Astrocyte of the cerebellum (primary cell): ENCODE measurements around the gene BDH1.
"Not testable (repeated sequence)": the region's sequence is repeated elsewhere in the genome, so short reads cannot be mapped to it uniquely, and the experiment has no call there.

Experiments
- DNase-seq: peaks from one replicate; pipeline ENCODE4 v3.0.0-alpha.2; 2011; ENCODE audit warnings: low read depth
- H3K4me3 ChIP-seq: 2 replicates; pipeline ENCODE4 v1.5.1; 2011; ENCODE audit warnings: mild to moderate bottlenecking, low read depth, low read length, moderate library complexity
- CTCF ChIP-seq: IDR thresholded peaks from 2 replicates; pipeline ENCODE4 v1.5.1; 2012; ENCODE audit warnings: low read length, low read depth, moderate library complexity, mild to moderate bottlenecking; ENCODE audit errors: missing control alignments
- in situ Hi-C: cut with HindIII; loops from 2 replicates; pipeline ENCODE4 v1.10.0; 2017; ENCODE audit warnings: low sequenced_read_pairs

Gene BDH1

GRCh38 chr3:197520311-197521276 lies 35.2 kb downstream of the BDH1 start:
- no peak overlapping the region for H3K4me3 ChIP-seq
- in situ Hi-C loops = no loop called here
- no peak for DNase-seq
- TF ChIP-seq CTCF = no peak

DNA sequence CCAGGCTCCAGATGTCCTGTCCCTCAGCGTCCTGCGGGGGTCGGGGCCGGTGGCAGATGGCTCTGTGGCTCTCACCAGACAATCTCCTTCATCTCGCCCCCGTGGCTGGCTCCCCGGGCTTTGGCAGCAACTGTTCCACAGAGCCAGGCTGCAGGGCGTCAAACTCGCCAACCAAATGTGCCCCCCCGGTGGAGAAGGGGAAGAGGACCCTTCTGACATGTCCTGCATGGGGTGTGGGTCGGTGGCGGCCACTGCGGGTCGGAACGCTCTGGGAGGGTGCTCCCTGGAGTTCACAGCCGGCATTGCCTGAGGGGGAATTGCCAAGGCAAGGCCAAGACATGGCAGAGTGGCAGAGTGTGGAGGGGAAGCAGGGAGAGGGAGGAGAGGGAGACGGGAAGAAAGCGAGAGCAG lies 36.0 kb downstream of the BDH1 start:
- no peak overlapping the region for H3K4me3 ChIP-seq
- no peak for DNase-seq
- TF ChIP-seq CTCF = peak; percentile 19
- in situ Hi-C loops = loop anchor here (10.0 kb wide), 1 partner anchor 55 kb away; no protein-coding TSS in a partner anchor

DNA sequence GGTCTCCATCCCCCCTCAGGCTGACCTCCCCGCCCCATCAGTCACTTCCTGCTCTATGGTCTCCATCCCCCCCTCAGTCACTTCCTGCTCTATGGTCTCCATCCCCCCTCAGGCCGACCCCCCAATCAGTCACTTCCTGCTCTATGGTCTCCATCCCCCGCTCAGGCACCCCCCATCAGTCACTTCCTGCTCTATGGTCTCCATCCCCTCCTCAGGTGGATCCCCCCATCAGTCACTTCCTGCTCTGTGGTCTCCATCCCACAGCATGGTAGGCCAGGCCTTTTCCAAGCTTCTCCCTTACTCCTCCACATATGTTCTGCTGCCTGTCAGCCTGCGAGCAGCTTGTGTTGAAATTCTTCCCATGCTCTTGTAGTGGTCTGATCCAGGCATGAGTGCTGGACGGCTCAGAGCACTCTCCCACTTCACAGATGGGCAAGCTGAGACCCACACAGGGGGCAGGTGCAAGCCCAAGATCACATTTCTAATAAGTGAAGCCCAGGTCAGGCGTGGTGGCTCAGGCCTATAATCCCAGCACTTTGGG lies 36.8 kb downstream of the BDH1 start:
- TF ChIP-seq CTCF = no peak
- no peak for DNase-seq
- H3K4me3 ChIP-seq = no peak overlapping the region
- in situ Hi-C loops = loop anchor here (10.0 kb wide), 1 partner anchor 56 kb away; no protein-coding TSS in a partner anchor

DNA sequence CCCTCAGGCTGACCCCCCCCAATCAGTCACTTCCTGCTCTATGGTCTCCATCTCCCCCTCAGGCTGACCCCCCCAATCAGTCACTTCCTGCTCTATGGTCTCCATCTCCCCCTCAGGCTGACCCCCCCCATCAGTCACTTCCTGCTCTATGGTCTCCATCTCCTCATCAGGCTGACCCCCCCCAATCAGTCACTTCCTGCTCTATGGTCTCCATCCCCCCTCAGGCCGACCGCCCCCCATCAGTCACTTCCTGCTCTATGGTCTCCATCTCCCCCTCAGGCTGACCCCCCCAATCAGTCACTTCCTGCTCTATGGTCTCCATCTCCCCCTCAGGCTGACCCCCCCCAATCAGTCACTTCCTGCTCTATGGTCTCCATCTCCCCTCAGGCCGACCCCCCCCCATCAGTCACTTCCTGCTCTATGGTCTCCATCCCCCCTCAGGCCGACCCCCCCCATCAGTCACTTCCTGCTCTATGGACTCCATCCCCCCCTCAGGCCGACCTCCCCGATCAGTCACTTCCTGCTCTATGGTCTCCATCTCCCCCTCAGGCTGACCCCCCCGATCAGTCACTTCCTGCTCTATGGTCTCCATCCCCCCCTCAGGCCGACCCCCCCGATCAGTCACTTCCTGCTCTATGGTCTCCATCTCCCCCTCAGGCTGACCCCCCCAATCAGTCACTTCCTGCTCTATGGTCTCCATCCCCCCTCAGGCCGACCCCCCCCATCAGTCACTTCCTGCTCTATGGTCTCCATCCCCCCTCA lies 37.7 kb downstream of the BDH1 start:
- in situ Hi-C loops = loop anchor here (10.0 kb wide), 1 partner anchor 57 kb away; no protein-coding TSS in a partner anchor
- H3K4me3 ChIP-seq, DNase-seq: not testable (repeated sequence)

DNA sequence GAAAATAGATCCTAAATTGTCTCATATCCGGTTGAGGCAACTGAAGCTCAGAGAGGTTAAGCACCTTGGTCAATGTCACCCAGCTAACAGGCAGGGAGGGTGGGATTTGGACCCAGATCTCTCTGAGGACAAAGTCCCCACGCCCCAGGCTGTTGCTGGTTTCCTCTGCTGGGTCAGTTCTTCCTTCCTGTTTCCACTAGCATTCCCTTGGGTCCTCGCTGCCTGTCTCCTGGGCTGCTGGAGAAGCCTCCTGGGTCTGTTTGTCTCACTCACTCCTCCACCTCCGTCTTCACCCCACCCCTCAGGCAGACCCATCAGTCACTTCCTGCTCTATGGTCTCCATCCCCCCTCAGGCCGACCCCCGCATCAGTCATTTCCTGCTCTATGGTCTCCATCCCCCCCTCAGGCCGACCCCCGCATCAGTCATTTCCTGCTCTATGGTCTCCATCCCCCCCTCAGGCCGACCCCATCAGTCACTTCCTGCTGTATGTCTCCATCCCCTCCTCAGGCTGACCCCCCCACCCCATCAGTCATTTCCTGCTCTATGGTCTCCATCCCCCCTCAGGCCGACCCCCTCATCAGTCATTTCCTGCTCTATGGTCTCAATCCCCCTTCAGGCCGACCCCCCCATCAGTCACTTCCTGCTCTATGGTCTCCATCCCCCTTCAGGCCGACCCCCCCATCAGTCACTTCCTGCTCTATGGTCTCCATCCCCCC lies 38.7 kb downstream of the BDH1 start:
- in situ Hi-C loops = loop anchor here (10.0 kb wide), 1 partner anchor 58 kb away; no protein-coding TSS in a partner anchor
- not testable (repeated sequence) for H3K4me3 ChIP-seq, DNase-seq

DNA sequence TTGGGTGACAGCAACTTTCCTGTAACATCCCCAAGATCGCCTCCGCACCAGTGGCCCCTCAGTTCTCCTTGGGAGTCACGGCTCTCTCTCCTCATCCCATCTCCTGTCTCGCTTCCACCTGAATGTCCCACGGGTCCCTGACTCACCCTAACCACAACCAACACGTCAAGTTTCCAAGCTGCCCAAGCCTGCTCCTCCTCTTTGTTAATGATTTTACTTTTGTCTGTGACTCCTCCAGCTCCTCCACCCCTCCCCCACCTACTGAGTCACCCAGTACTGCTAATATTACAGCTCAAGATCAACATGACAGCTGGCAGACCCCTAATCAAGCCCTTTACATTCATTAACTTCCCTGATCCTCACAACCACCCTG lies 39.3 kb downstream of the BDH1 start:
- in situ Hi-C loops = loop anchor here (10.0 kb wide), 1 partner anchor 58 kb away; no protein-coding TSS in a partner anchor

More for the DNA sequence above, 39.3 kb downstream of the BDH1 start:
- TF ChIP-seq CTCF = no peak
- DNase-seq = peak; percentile 78
- no peak overlapping the region for H3K4me3 ChIP-seq
